Activated T-helper 1 cell treated with anti-CD3 and anti-CD28 coated beads, Interleukin-12 subunit alpha, Interleukin-12 subunit beta, Interleukin-2, Interleukin-4 antibody, amounts not matched to agents 30 ng/mL and 10 ng/mL and 1 ng/mL, durations not matched to agents 14 hours and 24 hours and 36 hours (primary cell): ENCODE measurements around the gene RNFT2. TPM values are rescaled to one million over a fixed set of nuclear protein-coding genes. Genes with fewer than 3 reads are reported as not detected.

ENCODE experiments used
- DNase-seq: peaks from one replicate; pipeline ENCODE4 v3.0.0; 2021; ENCODE audit warnings: low spot score
- H3K27ac Mint-ChIP-seq: one replicate; pipeline ENCODE4 v1.8.0; 2021; ENCODE audit warnings: mild to moderate bottlenecking, mixed read lengths
- H3K27me3 Mint-ChIP-seq: one replicate; pipeline ENCODE4 v1.8.0; 2022; ENCODE audit warnings: mild to moderate bottlenecking, moderate library complexity, mixed read lengths; ENCODE audit not compliant: insufficient read depth
- H3K36me3 Mint-ChIP-seq: one replicate; pipeline ENCODE4 v1.8.0; 2021; ENCODE audit warnings: low read depth, mixed read lengths
- H3K4me1 Mint-ChIP-seq: one replicate; pipeline ENCODE4 v1.8.0; 2021; ENCODE audit warnings: low read depth, mixed read lengths
- H3K4me3 Mint-ChIP-seq: one replicate; pipeline ENCODE4 v1.8.0; 2021; ENCODE audit warnings: mild to moderate bottlenecking, moderate library complexity, mixed read lengths
- H3K9me3 Mint-ChIP-seq: one replicate; pipeline ENCODE4 v1.8.0; 2021; ENCODE audit warnings: mixed read lengths
- intact Hi-C: fragments of 100-400 bp; cut with micrococcal nuclease; formaldehyde crosslinking; loops from one replicate; pipeline ENCODE4 v1.15.1; 2024
- total RNA-seq: library from RNA; stranded (reverse); gene quantifications from 2 replicates; pipeline ENCODE4 v1.2.3, GENCODE V29; 2022

Gene RNFT2
- total RNA-seq, 1 donor from 2014 or later: 8.0 TPM

DNA sequence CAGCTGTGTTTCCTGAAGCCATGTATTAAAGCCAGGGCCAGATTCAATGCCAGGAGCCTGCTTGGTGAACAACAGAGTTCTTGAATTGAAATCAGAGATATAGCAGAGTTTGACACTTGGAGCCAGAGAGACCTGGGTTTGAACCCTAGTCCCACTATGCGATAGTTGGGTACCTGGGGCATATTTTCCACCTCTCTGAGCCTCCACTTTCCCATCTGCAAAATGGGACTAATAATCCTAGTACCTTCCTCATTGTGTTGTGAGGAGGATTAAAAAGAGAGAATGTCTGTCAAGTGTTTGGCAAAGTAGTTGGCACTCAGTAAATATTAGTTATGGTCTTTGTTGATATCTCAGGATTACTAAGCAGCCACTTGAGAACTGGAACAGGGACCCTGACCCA lies 149.1 kb downstream of the RNFT2 start:
- intact Hi-C loops: no loop called here
- H3K27ac Mint-ChIP-seq: no peak overlapping the region
- DNase-seq: no peak
- peaks cover 5% of the 10 kb centered on the region for H3K4me1 Mint-ChIP-seq
- peaks cover 49% of the 10 kb centered on the region for H3K27me3 Mint-ChIP-seq
- H3K9me3 Mint-ChIP-seq: no peaks in the 10 kb centered on the region
- no peak overlapping the region for H3K4me3 Mint-ChIP-seq
- no peaks in the 10 kb centered on the region for H3K36me3 Mint-ChIP-seq

DNA sequence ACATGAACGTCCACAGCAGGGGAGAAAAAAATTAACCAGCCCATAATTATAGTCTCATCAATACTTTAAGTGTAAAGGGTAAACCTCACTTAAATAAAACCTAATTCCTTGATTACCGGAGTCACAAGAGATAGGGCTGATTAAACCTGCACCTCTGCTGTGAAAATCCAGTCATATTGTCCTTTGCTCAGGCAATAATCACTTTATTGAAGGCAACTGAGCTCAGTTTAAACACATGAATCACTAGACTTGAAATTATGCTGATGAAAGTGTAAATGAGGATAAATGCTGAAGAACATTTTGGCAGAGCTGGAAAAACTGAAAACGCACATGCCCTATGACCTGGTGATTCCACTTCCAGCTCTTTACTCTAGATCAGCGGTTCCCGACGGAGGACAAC lies 149.8 kb downstream of the RNFT2 start:
- no peaks in the 10 kb centered on the region for H3K9me3 Mint-ChIP-seq
- H3K4me3 Mint-ChIP-seq: no peak overlapping the region
- H3K27me3 Mint-ChIP-seq: peaks cover 44% of the 10 kb centered on the region
- no peaks in the 10 kb centered on the region for H3K4me1 Mint-ChIP-seq
- no peak overlapping the region for H3K27ac Mint-ChIP-seq
- no peaks in the 10 kb centered on the region for H3K36me3 Mint-ChIP-seq
- DNase-seq: no peak
- intact Hi-C loops: no loop called here

DNA sequence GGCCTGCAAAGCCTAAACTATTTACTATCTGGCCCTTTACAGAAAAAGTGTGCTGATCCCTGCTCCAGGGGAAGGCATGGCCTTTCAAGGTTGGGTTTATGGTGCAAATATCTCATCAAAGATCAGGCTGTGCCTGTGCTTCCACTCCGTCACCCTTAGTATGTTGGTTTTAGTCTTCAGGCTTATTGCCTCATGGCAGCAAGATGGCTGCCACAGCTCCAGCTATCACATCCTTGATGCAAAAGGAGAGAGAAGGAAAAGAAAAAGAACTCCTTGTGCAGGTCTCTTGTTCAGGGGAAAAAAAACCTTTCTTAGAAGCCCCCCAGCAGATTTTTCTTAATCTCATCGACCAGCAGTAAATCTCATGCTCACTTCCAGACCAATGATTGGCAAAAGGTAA lies 152.2 kb downstream of the RNFT2 start:
- intact Hi-C loops: no loop called here
- Mint-ChIP-seq H3K9me3 (no peaks in the 10 kb centered on the region), H3K4me1 (no peaks in the 10 kb centered on the region), H3K4me3 (no peak overlapping the region), H3K36me3 (no peaks in the 10 kb centered on the region), H3K27ac (no peak overlapping the region), H3K27me3 (peaks cover 39% of the 10 kb centered on the region)
- no peak for DNase-seq

DNA sequence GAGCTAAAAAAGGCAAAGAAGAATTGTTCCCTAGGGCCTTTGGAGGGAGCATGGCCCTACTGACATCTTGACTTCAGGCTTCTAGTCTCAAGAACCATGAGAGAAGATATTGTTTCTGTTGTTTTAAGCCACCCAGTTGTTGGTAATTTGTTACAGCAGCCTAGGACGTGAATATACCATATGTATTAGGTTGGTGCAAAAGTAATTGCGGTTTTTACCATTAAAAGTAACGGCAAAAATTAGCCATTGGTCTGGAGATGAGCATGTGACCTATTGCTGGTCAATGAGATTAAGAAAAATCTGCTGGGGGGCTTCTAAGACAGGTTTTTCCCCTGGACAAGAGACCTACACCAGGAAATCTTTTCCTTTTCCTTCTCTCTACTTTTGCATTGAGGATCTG lies 152.9 kb downstream of the RNFT2 start:
- Mint-ChIP-seq H3K27me3 (peaks cover 32% of the 10 kb centered on the region), H3K36me3 (no peaks in the 10 kb centered on the region), H3K9me3 (no peaks in the 10 kb centered on the region), H3K4me3 (no peak overlapping the region), H3K27ac (no peak overlapping the region), H3K4me1 (no peaks in the 10 kb centered on the region)
- intact Hi-C loops: no loop called here
- DNase-seq: no peak

DNA sequence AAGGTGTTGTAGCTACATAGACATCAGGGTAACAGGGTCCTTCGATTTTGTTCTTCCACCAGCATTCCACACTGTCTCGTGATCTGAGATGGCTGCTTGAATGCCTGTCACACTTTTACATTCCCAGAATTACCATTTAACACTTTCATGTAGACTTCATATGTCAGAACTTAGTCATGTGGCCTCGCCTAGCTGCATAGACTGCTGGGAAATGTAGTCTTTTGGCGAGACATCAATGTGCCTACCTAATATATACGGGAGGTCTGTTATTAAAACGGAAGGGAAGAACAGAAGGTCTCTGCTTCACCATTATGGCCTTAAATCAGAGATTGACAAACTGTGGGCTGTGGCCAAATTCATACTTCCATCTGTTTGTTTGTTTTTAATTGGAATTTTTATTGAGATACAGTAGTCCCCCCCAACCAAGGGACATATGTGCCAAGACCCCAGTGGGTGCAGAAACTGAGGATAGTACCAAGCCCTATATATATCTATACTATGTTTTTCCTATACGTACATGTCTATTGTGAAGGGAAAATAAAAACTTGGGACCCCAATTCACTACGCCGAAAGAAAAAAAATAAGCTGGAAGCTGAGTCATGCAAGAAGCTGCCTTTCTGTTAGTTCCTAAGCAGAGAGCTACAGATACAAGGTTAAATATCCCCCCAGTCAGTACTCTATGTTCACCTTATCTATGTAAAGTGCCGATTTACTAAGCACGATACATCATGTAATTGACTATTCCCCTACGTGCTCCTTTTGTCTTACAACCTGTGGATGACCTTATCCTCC lies 154.4 kb downstream of the RNFT2 start:
- Mint-ChIP-seq H3K36me3 (no peaks in the 10 kb centered on the region), H3K4me1 (no peaks in the 10 kb centered on the region), H3K4me3 (no peak overlapping the region), H3K9me3 (no peaks in the 10 kb centered on the region), H3K27me3 (peaks cover 27% of the 10 kb centered on the region), H3K27ac (no peak overlapping the region)
- intact Hi-C loops: no loop called here
- DNase-seq: no peak

DNA sequence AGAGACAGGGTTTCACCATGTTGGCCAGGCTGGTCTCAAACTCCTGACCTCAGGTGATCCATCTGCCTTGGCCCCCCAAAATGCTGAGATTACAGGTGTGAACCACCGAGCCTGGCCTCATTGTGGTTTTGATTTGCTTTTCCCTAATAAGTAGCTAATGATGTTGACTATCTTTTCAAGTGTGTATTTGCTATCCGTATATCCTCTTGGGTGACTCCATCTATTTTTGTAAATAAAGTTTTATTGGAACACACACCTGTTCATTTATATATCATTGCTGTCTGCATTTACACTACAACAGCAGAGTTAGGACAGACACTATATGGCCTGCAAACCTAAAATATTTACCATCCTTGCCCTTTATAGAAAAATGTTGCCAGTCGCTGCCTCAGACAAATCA lies 156.8 kb downstream of the RNFT2 start:
- Mint-ChIP-seq H3K27ac (no peak overlapping the region), H3K4me1 (no peaks in the 10 kb centered on the region), H3K9me3 (no peaks in the 10 kb centered on the region), H3K27me3 (peaks cover 29% of the 10 kb centered on the region), H3K4me3 (no peak overlapping the region), H3K36me3 (no peaks in the 10 kb centered on the region)
- no peak for DNase-seq
- intact Hi-C loops: no loop called here

DNA sequence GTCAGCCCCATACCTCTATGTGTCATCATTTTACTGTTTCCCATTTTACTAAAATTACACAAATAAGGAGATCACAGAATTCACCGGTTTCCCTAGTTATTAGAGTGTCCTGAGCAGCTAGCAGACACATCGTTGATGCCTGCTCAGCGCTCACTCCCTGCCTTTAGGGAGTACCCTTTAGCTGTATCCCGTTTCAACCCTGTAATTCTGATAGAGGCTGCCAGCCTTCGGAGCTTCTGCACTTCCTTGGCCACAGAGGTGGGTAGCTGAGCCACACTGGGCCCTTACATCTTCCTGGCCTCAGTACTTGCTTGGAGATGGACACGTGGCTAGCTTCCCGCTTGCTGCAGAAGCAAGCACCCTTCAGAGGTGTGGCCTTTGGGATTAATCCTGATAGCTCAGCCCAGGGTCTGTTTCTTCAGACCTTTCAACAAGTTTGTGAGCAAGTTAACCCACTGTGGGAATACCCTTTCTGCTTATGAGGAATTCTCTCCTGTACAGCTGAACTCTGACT lies 158.4 kb downstream of the RNFT2 start:
- DNase-seq: no peak
- Mint-ChIP-seq H3K9me3 (no peaks in the 10 kb centered on the region), H3K4me1 (no peaks in the 10 kb centered on the region), H3K27me3 (peaks cover 29% of the 10 kb centered on the region), H3K36me3 (no peaks in the 10 kb centered on the region), H3K4me3 (no peak overlapping the region), H3K27ac (no peak overlapping the region)
- intact Hi-C loops: no loop called here

DNA sequence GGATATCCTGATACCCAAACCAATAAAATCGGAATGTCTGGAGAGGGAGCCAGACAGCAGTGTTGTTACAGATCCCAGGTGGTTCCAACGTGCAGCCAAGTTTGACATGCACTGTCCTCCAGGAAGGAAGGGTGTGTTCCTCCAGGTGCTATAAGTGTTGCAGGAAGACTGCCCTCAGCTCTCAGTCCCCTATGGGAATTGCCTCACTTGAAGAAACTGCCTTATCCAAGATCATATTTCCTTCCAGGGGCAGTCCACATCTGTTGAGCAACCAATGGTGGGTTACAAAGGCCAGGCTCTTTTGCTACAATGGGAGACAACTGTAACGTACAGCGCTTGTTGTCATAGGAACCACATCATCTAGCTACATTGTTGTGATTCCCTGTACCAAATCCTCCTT lies 159.4 kb downstream of the RNFT2 start:
- intact Hi-C loops: no loop called here
- no peak overlapping the region for H3K27ac Mint-ChIP-seq
- H3K4me3 Mint-ChIP-seq: no peak overlapping the region
- no peaks in the 10 kb centered on the region for H3K9me3 Mint-ChIP-seq
- H3K27me3 Mint-ChIP-seq: peaks cover 35% of the 10 kb centered on the region
- no peak for DNase-seq
- no peaks in the 10 kb centered on the region for H3K36me3 Mint-ChIP-seq
- no peaks in the 10 kb centered on the region for H3K4me1 Mint-ChIP-seq

DNA sequence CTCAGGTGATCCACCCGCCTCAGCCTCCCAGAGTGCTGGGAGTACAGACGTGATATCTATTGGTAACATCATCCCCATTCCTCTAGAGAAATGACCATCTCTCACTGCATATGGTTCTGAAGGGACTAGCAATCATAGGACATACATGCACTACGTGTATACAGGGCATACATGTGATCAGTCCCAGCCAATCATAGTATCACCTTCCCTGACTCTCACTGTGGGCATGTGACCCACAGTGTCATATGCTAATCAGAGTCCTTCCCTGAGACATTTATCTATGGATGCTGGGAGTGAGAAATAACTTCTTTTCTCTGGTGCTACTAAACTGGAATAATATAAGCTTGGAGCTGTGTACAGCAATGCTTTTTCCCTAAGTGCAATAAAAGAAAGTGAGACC lies 160.6 kb downstream of the RNFT2 start:
- Mint-ChIP-seq H3K27me3 (peaks cover 31% of the 10 kb centered on the region), H3K27ac (no peak overlapping the region), H3K36me3 (no peaks in the 10 kb centered on the region), H3K4me1 (no peaks in the 10 kb centered on the region), H3K9me3 (no peaks in the 10 kb centered on the region), H3K4me3 (no peak overlapping the region)
- intact Hi-C loops: no loop called here
- no peak for DNase-seq

DNA sequence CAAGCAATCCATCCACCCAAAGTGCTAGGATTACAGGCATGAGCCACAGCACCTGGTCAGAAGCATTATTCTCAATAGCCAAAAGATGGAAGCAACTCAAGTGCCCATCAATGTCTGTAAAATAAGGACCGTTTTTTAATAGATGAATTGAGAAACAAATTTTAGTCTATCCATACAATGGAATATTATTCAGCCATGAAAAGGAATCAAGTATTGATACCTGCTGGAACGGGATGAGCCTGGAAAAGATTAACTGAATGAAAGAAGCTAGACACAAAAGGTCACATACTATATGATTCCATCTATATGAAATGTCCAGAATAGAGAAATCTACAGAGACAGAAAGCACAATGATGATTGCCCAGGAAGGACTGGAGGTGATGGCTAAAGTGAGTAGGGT lies 163.5 kb downstream of the RNFT2 start:
- intact Hi-C loops: no loop called here
- DNase-seq: no peak
- peaks cover 26% of the 10 kb centered on the region for H3K27me3 Mint-ChIP-seq
- H3K4me1 Mint-ChIP-seq: no peaks in the 10 kb centered on the region
- H3K36me3 Mint-ChIP-seq: no peaks in the 10 kb centered on the region
- no peaks in the 10 kb centered on the region for H3K9me3 Mint-ChIP-seq
- no peak overlapping the region for H3K4me3 Mint-ChIP-seq
- no peak overlapping the region for H3K27ac Mint-ChIP-seq

Other genes starting within 250 kb of the RNFT2 start
- 0.49 and 0.57 TPM in 2 replicates for gene MAP1LC3B2, start 178.9 kb upstream of the RNFT2 start, total RNA-seq
- 31.0 and 39.0 TPM in 2 replicates for gene SPRING1, start 246 bp upstream of the RNFT2 start, total RNA-seq
- gene HRK, start 143.1 kb downstream of the RNFT2 start, total RNA-seq: not detected in 2 replicates
- gene FBXW8, start 172.6 kb downstream of the RNFT2 start, total RNA-seq: 6.7 and 7.3 TPM in 2 replicates